Peyer's patch (tissue), 4 donors: Measurements from ENCODE around the gene GRAMD4.
A peak's percentile ranks its signal among the peaks of the same experiment; 100 is the strongest.

ENCODE experiments used
- CTCF ChIP-seq, 6 experiments: fragments of 450-650 bp in 4 of 6; fragments of 200-600 bp in 2 of 6; sonication (generic) in 1 of 6; IDR thresholded peaks; one replicate each; pipeline ENCODE4 v1.5.1; 2017 to 2019; ENCODE audit warnings: antibody characterized with exemption in 6 of 6, mild to moderate bottlenecking in 3 of 6, moderate library complexity in 1 of 6
- POLR2A ChIP-seq, 2 donors: fragments of 450-650 bp; IDR thresholded peaks; one replicate each; pipeline ENCODE4 v1.5.1; 2017; ENCODE audit warnings: antibody characterized with exemption in 2 of 2, mild to moderate bottlenecking in 2 of 2, moderate library complexity in 2 of 2

GRCh38 chr22:46612341-46612903 lies 7.8 kb upstream of the GRAMD4 start:
- TF ChIP-seq CTCF (IDR thresholded peaks at IDR 0.05): peak in 1 of 6 experiments; percentile 16
- no peak for TF ChIP-seq POLR2A (IDR thresholded peaks at IDR 0.05)
